WERI-Rb-1 (cell line): ENCODE measurements around the gene NCOA6.
"Not testable (repeated sequence)": the region's sequence is repeated elsewhere in the genome, so short reads cannot be mapped to it uniquely, and the experiment has no call there.

Experiments used
- DNase-seq: peaks from one replicate; pipeline ENCODE4 v3.0.0-alpha.2; 2020
- H3K27ac ChIP-seq: fragments of 250-450 bp; sonication (Bioruptor Pico); 2 replicates; pipeline ENCODE4 v1.5.1; 2020; ENCODE audit warnings: mild to moderate bottlenecking, moderate library complexity
- H3K27me3 ChIP-seq: fragments of 250-450 bp; sonication (Bioruptor Pico); 2 replicates; pipeline ENCODE4 v1.5.1; 2021; ENCODE audit warnings: mild to moderate bottlenecking, low read depth, moderate library complexity; ENCODE audit not compliant: insufficient read depth, severe bottlenecking
- H3K36me3 ChIP-seq: fragments of 250-450 bp; sonication (Bioruptor Pico); 2 replicates; pipeline ENCODE4 v1.5.1; 2020; ENCODE audit warnings: mild to moderate bottlenecking, moderate library complexity
- H3K4me3 ChIP-seq: 2 replicates; pipeline ENCODE4 v1.5.1; 2011; ENCODE audit warnings: low read depth, mild to moderate bottlenecking, control low read depth, low read length
- H3K9me3 ChIP-seq: fragments of 250-450 bp; sonication (Bioruptor Pico); 2 replicates; pipeline ENCODE4 v1.5.1; 2021; ENCODE audit warnings: mild to moderate bottlenecking, moderate library complexity; ENCODE audit not compliant: severe bottlenecking
- CTCF ChIP-seq: IDR thresholded peaks from 2 replicates; pipeline ENCODE4 v1.5.1; 2011; ENCODE audit warnings: low read depth, mild to moderate bottlenecking, control low read depth, inconsistent platforms, low read length

The NCOA6 gene

GRCh38 chr20:34744340-34744739 lies 81.1 kb downstream of the NCOA6 start:
- no peaks in the 10 kb centered on the region for H3K9me3 ChIP-seq
- DNase-seq, result no peak
- no peaks in the 10 kb centered on the region for H3K27me3 ChIP-seq
- H3K27ac ChIP-seq, result no peak overlapping the region
- H3K36me3 ChIP-seq, result peaks cover 51% of the 10 kb centered on the region
- no peak overlapping the region for H3K4me3 ChIP-seq
- TF ChIP-seq CTCF, result no peak

- H3K27me3 ChIP-seq, result no peaks in the 10 kb centered on the region
- H3K9me3 ChIP-seq, result no peaks in the 10 kb centered on the region
- H3K27ac ChIP-seq, result no peak overlapping the region
- H3K4me3 ChIP-seq, result no peak overlapping the region
- peaks cover 40% of the 10 kb centered on the region for H3K36me3 ChIP-seq
- DNase-seq, result no peak
- no peak for TF ChIP-seq CTCF
Measured at GRCh38 chr20:34743039-34743438, 82.4 kb downstream of the NCOA6 start.

GRCh38 chr20:34736106-34736735 lies 89.2 kb downstream of the NCOA6 start:
- Histone ChIP-seq H3K9me3 (no peaks in the 10 kb centered on the region), H3K27me3 (no peaks in the 10 kb centered on the region), H3K36me3 (peaks cover 16% of the 10 kb centered on the region), H3K27ac (no peak overlapping the region), H3K4me3 (no peak overlapping the region)
- DNase-seq, result no peak
- TF ChIP-seq CTCF, result no peak

GRCh38 chr20:34732523-34732922 lies 92.9 kb downstream of the NCOA6 start:
- no peak overlapping the region for H3K27ac ChIP-seq
- H3K36me3 ChIP-seq, result peaks cover 23% of the 10 kb centered on the region
- H3K27me3 ChIP-seq, result no peaks in the 10 kb centered on the region
- H3K9me3 ChIP-seq, result no peaks in the 10 kb centered on the region
- no peak overlapping the region for H3K4me3 ChIP-seq
- TF ChIP-seq CTCF, result no peak
- no peak for DNase-seq

GRCh38 chr20:34729416-34729815 lies 96.0 kb downstream of the NCOA6 start:
- peaks cover 41% of the 10 kb centered on the region for H3K36me3 ChIP-seq
- no peak overlapping the region for H3K27ac ChIP-seq
- no peaks in the 10 kb centered on the region for H3K27me3 ChIP-seq
- H3K4me3 ChIP-seq, result no peak overlapping the region
- no peak for TF ChIP-seq CTCF
- DNase-seq, result no peak
- H3K9me3 ChIP-seq, result no peaks in the 10 kb centered on the region

GRCh38 chr20:34724172-34724571 lies 101.3 kb downstream of the NCOA6 start:
- Histone ChIP-seq H3K4me3 (no peak overlapping the region), H3K27ac (no peak overlapping the region), H3K9me3 (no peaks in the 10 kb centered on the region), H3K36me3 (peaks cover 39% of the 10 kb centered on the region), H3K27me3 (no peaks in the 10 kb centered on the region)
- TF ChIP-seq CTCF, result no peak
- DNase-seq, result no peak

GRCh38 chr20:34722560-34722959 lies 102.9 kb downstream of the NCOA6 start:
- H3K27me3 ChIP-seq, H3K4me3 ChIP-seq, H3K27ac ChIP-seq, DNase-seq, H3K9me3 ChIP-seq: not testable (repeated sequence)
- H3K36me3 ChIP-seq, result peaks cover 33% of the 10 kb centered on the region
